ENCODE data around the gene ELOVL2. TPM values are rescaled to one million over a fixed set of nuclear protein-coding genes. Genes with fewer than 3 reads are reported as not detected.

Gene ELOVL2
- total RNA-seq, 1 experiment from 2014 or later = 0.41 TPM

DNA sequence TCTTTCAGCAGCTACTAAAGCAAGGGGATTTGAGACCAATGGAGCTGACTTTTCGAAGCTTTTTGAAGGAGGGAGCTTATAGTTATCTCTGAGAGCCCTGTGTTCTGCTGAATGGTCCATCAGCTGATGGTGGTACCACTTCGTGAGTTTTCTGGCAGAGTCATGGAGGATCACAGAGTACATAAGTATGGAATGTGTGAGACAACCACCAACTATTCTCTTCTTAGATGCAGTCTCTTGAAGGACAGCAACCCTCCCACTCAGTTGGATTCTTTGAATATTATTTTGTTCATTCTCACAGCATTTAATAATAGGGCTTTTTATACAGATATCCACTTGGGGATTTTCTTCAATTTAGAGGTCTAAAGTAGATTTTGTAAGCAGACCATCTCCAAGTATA, 75.3 kb downstream of the ELOVL2 start:
- ChIA-PET POLR2A (ENCODE audit: unreplicated experiment) (no interaction called here), CTCF (interaction anchor here (0.6 kb wide), 1 partner anchor 118 kb away, joined by 11 read pairs; no protein-coding TSS in a partner anchor)
- no peak for DNase-seq
- TF ChIP-seq EZH2 (IDR thresholded peaks at IDR 0.05; ENCODE audit: low read depth) = no peak
- TF ChIP-seq, protein P1, sequence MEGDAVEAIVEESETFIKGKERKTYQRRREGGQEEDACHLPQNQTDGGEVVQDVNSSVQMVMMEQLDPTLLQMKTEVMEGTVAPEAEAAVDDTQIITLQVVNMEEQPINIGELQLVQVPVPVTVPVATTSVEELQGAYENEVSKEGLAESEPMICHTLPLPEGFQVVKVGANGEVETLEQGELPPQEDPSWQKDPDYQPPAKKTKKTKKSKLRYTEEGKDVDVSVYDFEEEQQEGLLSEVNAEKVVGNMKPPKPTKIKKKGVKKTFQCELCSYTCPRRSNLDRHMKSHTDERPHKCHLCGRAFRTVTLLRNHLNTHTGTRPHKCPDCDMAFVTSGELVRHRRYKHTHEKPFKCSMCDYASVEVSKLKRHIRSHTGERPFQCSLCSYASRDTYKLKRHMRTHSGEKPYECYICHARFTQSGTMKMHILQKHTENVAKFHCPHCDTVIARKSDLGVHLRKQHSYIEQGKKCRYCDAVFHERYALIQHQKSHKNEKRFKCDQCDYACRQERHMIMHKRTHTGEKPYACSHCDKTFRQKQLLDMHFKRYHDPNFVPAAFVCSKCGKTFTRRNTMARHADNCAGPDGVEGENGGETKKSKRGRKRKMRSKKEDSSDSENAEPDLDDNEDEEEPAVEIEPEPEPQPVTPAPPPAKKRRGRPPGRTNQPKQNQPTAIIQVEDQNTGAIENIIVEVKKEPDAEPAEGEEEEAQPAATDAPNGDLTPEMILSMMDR (conservative IDR thresholded peaks at IDR 0.05) = no peak
- no peak overlapping the region for H3K4me2 ChIP-seq
- H2AFZ ChIP-seq = no peak overlapping the region
- no peaks in the 10 kb centered on the region for H3K36me3 ChIP-seq (ENCODE audit: low read depth)
- BruUV-seq (replicated peaks) = no TSS peak
- no peak overlapping the region for H3K4me3 ChIP-seq
- no peaks in the 10 kb centered on the region for H4K20me1 ChIP-seq (ENCODE audit: insufficient read depth)
- no peaks in the 10 kb centered on the region for H3F3A ChIP-seq (ENCODE audit: insufficient read depth, low read depth)
- H3K27ac ChIP-seq = no peak overlapping the region
- intact Hi-C loops (cut with micrococcal nuclease; ENCODE audit: unreplicated experiment) = no loop called here
- no peaks in the 10 kb centered on the region for H3K9me3 ChIP-seq (ENCODE audit: insufficient read depth, low read depth)
- no peaks in the 10 kb centered on the region for H3K79me2 ChIP-seq (ENCODE audit: low read depth)
- no peaks in the 10 kb centered on the region for H3K4me1 ChIP-seq (replicated peaks; ENCODE audit: insufficient read depth)
- H3K9me2 ChIP-seq (ENCODE audit: insufficient read depth) = no peaks in the 10 kb centered on the region
- H3K27me3 ChIP-seq (ENCODE audit: insufficient read depth, low read depth) = no peaks in the 10 kb centered on the region

DNA sequence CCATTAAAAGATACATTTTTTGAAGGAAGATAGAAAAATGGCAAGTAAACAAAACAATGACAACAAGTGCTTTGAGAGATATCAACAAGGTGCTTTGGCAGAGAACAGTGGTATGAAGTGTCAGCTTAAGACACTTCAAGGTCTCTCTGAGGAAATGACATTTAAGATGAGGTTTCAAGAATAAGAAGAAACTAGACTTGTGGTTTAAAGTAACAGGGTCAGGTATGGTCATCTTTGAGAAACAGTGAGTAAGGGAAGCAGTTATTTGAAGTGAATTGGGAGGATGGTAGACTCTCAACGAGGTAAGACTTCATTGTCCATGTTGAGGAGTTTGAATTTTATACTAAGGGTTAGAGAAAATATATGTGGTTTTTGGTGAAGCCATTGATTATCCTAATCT, 79.4 kb downstream of the ELOVL2 start:
- H2AFZ ChIP-seq = no peak overlapping the region
- no peak for DNase-seq
- ChIA-PET POLR2A (ENCODE audit: unreplicated experiment) (no interaction called here), CTCF (no interaction called here)
- no peak overlapping the region for H3K4me3 ChIP-seq
- H3K9me2 ChIP-seq (ENCODE audit: insufficient read depth) = no peaks in the 10 kb centered on the region
- intact Hi-C loops (cut with micrococcal nuclease; ENCODE audit: unreplicated experiment) = no loop called here
- H4K20me1 ChIP-seq (ENCODE audit: insufficient read depth) = no peaks in the 10 kb centered on the region
- no peak overlapping the region for H3K4me2 ChIP-seq
- no peak overlapping the region for H3K27ac ChIP-seq
- no TSS peak for BruUV-seq (replicated peaks)
- no peak for TF ChIP-seq EZH2 (IDR thresholded peaks at IDR 0.05; ENCODE audit: low read depth)
- TF ChIP-seq, protein P1 (conservative IDR thresholded peaks at IDR 0.05) = no peak
- no peaks in the 10 kb centered on the region for H3K79me2 ChIP-seq (ENCODE audit: low read depth)
- no peaks in the 10 kb centered on the region for H3K27me3 ChIP-seq (ENCODE audit: insufficient read depth, low read depth)
- H3F3A ChIP-seq (ENCODE audit: insufficient read depth, low read depth) = no peaks in the 10 kb centered on the region
- no peaks in the 10 kb centered on the region for H3K36me3 ChIP-seq (ENCODE audit: low read depth)
- H3K4me1 ChIP-seq (replicated peaks; ENCODE audit: insufficient read depth) = no peaks in the 10 kb centered on the region
- no peaks in the 10 kb centered on the region for H3K9me3 ChIP-seq (ENCODE audit: insufficient read depth, low read depth)

DNA sequence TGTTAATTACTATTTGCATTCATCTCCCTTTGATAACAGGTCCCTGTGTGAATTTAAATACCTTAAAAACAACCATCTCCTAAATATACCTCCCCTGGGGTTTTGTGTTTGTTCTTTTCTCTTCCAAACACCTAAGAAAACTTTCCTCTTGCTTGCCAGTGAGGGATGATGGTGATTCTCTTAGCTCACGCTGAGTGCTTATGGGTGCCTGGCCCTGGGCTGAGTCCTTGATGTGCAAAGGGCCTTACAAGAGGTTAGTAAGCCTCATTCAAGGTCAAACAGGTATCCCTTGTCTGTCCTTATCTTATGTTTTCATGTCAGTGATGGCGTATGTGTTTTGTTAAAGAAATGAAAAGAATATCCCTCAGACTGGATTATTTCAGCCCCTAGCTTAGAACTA, 81.0 kb downstream of the ELOVL2 start:
- Histone ChIP-seq H3K9me2 (ENCODE audit: insufficient read depth) (no peaks in the 10 kb centered on the region), H3K36me3 (ENCODE audit: low read depth) (no peaks in the 10 kb centered on the region), H3F3A (ENCODE audit: insufficient read depth, low read depth) (no peaks in the 10 kb centered on the region), H3K4me1 (replicated peaks; ENCODE audit: insufficient read depth) (no peaks in the 10 kb centered on the region), H3K79me2 (ENCODE audit: low read depth) (no peaks in the 10 kb centered on the region), H4K20me1 (ENCODE audit: insufficient read depth) (no peaks in the 10 kb centered on the region), H3K9me3 (ENCODE audit: insufficient read depth, low read depth) (no peaks in the 10 kb centered on the region), H3K27me3 (ENCODE audit: insufficient read depth, low read depth) (no peaks in the 10 kb centered on the region), H3K27ac (no peak overlapping the region), H3K4me2 (no peak overlapping the region), H2AFZ (no peak overlapping the region), H3K4me3 (no peak overlapping the region)
- ChIA-PET CTCF (no interaction called here), POLR2A (ENCODE audit: unreplicated experiment) (no interaction called here)
- no TSS peak for BruUV-seq (replicated peaks)
- DNase-seq = no peak
- intact Hi-C loops (cut with micrococcal nuclease; ENCODE audit: unreplicated experiment) = no loop called here
- TF ChIP-seq, protein P1 (conservative IDR thresholded peaks at IDR 0.05) = no peak
